ENCODE results near the gene TIGAR.

DNA sequence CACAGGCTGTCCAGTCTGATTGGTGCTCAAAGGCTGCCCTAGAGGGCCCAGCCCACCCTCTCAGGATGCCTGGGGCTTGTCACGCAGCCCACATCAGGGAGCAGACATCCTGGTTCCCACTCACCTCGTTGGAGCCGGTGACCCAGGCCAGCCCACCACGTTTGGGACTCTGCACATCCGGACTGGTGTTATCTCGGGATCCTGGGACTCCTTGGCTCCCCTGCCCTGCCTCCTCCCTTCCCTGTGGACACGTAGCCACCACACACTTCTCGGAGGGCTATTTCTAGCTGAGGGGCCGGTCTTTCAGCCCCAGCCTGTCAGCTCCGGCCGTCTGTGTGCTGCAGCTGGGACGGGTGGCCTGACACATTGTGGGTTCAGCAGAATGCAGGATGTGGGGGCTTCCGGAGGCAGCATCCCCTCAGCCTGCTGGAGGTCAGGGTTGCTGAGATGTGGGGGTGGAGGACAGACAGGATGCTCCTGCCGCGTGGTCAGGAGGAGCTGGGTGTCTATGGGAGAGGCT, 71.3 kb downstream of the TIGAR start:
- TF ChIP-seq OSR1 (CRISPR knock-in tag; IDR thresholded peaks at IDR 0.05) (no peak), ZNF565 (CRISPR knock-in tag; conservative IDR thresholded peaks at IDR 0.05; ENCODE audit: low read depth) (no peak), ZFP30 (CRISPR knock-in tag; IDR thresholded peaks at IDR 0.05) (no peak), ZNF8 (CRISPR knock-in tag; IDR thresholded peaks at IDR 0.05) (no peak), PPARA (CRISPR knock-in tag; IDR thresholded peaks at IDR 0.05; ENCODE audit: borderline replicate concordance) (no peak), ZFP3 (CRISPR knock-in tag; IDR thresholded peaks at IDR 0.05) (no peak), ZC3H10 (CRISPR knock-in tag; IDR thresholded peaks at IDR 0.05) (no peak), BACH2 (CRISPR knock-in tag; IDR thresholded peaks at IDR 0.05; ENCODE audit: borderline replicate concordance) (no peak), RARB (CRISPR knock-in tag; IDR thresholded peaks at IDR 0.05) (no peak), ESRRG (CRISPR knock-in tag; IDR thresholded peaks at IDR 0.05) (no peak), ISL1 (CRISPR knock-in tag; IDR thresholded peaks at IDR 0.05) (no peak)
- TF ChIP-seq, protein P1, sequence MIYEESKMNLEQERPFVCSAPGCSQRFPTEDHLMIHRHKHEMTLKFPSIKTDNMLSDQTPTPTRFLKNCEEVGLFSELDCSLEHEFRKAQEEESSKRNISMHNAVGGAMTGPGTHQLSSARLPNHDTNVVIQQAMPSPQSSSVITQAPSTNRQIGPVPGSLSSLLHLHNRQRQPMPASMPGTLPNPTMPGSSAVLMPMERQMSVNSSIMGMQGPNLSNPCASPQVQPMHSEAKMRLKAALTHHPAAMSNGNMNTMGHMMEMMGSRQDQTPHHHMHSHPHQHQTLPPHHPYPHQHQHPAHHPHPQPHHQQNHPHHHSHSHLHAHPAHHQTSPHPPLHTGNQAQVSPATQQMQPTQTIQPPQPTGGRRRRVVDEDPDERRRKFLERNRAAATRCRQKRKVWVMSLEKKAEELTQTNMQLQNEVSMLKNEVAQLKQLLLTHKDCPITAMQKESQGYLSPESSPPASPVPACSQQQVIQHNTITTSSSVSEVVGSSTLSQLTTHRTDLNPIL (CRISPR knock-in tag; IDR thresholded peaks at IDR 0.05; ENCODE audit: low read depth), result no peak
- TF ChIP-seq, protein P2, sequence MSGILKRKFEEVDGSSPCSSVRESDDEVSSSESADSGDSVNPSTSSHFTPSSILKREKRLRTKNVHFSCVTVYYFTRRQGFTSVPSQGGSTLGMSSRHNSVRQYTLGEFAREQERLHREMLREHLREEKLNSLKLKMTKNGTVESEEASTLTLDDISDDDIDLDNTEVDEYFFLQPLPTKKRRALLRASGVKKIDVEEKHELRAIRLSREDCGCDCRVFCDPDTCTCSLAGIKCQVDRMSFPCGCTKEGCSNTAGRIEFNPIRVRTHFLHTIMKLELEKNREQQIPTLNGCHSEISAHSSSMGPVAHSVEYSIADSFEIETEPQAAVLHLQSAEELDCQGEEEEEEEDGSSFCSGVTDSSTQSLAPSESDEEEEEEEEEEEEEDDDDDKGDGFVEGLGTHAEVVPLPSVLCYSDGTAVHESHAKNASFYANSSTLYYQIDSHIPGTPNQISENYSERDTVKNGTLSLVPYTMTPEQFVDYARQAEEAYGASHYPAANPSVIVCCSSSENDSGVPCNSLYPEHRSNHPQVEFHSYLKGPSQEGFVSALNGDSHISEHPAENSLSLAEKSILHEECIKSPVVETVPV (CRISPR knock-in tag; IDR thresholded peaks at IDR 0.05), result no peak
- TF ChIP-seq, protein P3, sequence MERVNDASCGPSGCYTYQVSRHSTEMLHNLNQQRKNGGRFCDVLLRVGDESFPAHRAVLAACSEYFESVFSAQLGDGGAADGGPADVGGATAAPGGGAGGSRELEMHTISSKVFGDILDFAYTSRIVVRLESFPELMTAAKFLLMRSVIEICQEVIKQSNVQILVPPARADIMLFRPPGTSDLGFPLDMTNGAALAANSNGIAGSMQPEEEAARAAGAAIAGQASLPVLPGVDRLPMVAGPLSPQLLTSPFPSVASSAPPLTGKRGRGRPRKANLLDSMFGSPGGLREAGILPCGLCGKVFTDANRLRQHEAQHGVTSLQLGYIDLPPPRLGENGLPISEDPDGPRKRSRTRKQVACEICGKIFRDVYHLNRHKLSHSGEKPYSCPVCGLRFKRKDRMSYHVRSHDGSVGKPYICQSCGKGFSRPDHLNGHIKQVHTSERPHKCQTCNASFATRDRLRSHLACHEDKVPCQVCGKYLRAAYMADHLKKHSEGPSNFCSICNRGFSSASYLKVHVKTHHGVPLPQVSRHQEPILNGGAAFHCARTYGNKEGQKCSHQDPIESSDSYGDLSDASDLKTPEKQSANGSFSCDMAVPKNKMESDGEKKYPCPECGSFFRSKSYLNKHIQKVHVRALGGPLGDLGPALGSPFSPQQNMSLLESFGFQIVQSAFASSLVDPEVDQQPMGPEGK (CRISPR knock-in tag; IDR thresholded peaks at IDR 0.05; ENCODE audit: borderline replicate concordance), result no peak
